ENCODE data around the gene SART3. TPM values are rescaled to one million over a fixed set of nuclear protein-coding genes. Genes with fewer than 3 reads are reported as not detected.

Gene SART3
- total and polyA plus RNA-seq, 2 of the 13 experiments (the other 11 are each of a cell fraction or from before 2014, with no cell fraction given) = 16.1 to 69.9 TPM

GRCh38 chr12:108560752-108561719, at the start of gene SART3 (continued):
- 0 out of 2 replicates have a peak, but pooled peaks have one; percentile 13 for TF ChIP-seq ZNF710 (CRISPR knock-in tag; IDR thresholded peaks at IDR 0.05; ENCODE audit: borderline replicate concordance)
- peak; percentile 60; the same call in 1 of the 2 replicates for TF ChIP-seq SIN3A (IDR thresholded peaks at IDR 0.05; ENCODE audit: borderline replicate concordance, low read depth, low read length)
- no peak for TF ChIP-seq RCOR2 (CRISPR knock-in tag; IDR thresholded peaks at IDR 0.05)
- TF ChIP-seq ZMAT3 (CRISPR knock-in tag; conservative IDR thresholded peaks at IDR 0.05) = 0 out of 2 replicates have a peak, but pooled peaks have one; percentile 42
- TF ChIP-seq ZNF576 (CRISPR knock-in tag; IDR thresholded peaks at IDR 0.05) = no peak
- TF ChIP-seq PHB2 (IDR thresholded peaks at IDR 0.05; ENCODE audit: partially characterized antibody) = no peak
- peak; percentile 63 for TF ChIP-seq UBTF (CRISPR knock-in tag; IDR thresholded peaks at IDR 0.05)
- TF ChIP-seq ZNF670 (CRISPR knock-in tag; IDR thresholded peaks at IDR 0.05; ENCODE audit: borderline replicate concordance) = no peak
- TF ChIP-seq ATF1 (CRISPR knock-in tag; IDR thresholded peaks at IDR 0.05) = peak; percentile 85
- TF ChIP-seq MYC (CRISPR knock-in tag; IDR thresholded peaks at IDR 0.05; ENCODE audit: borderline replicate concordance) = peak; percentile 22; the same call in 1 of the 2 replicates
- no peak for TF ChIP-seq ZKSCAN5 (CRISPR knock-in tag; IDR thresholded peaks at IDR 0.05)
- TF ChIP-seq PAXIP1 (CRISPR knock-in tag; conservative IDR thresholded peaks at IDR 0.05) = 0 out of 2 replicates have a peak, but pooled peaks have one; percentile 9
- peak; percentile 53; the same call in 1 of the 2 replicates for TF ChIP-seq ZIK1 (CRISPR knock-in tag; IDR thresholded peaks at IDR 0.05; ENCODE audit: borderline replicate concordance, low read depth)
- TF ChIP-seq SP1 (IDR thresholded peaks at IDR 0.05) = no peak
- TF ChIP-seq SP1 (CRISPR knock-in tag; IDR thresholded peaks at IDR 0.05) = peak; percentile 13; the same call in 1 of the 2 replicates
- TF ChIP-seq ZNF580 (CRISPR knock-in tag; IDR thresholded peaks at IDR 0.05; ENCODE audit: borderline replicate concordance, low read depth) = 0 out of 2 replicates have a peak, but pooled peaks have one; percentile 44
- TF ChIP-seq BCL3 (CRISPR knock-in tag; IDR thresholded peaks at IDR 0.05) = 0 out of 2 replicates have a peak, but pooled peaks have one; percentile 59

Measured in HepG2 (cell line).